SIG-M5 treated with dmso at 0.1 percent for 504 hours (cell line): ENCODE results near the gene SEMA4D.

Experiments used
- DNase-seq: peaks from one replicate; lab custom pipeline; 2025; ENCODE audit not compliant: unreplicated experiment; lab: John Stamatoyannopoulos, UW

The SEMA4D gene

GRCh38 chr9:89501311-89501898, 3.5 kb upstream of the SEMA4D start:
- DNase-seq, result no peak

- DNase-seq, result no peak
Measured at GRCh38 chr9:89500008-89500407, 2.1 kb upstream of the SEMA4D start.

GRCh38 chr9:89498852-89499480, 1.1 kb upstream of the SEMA4D start:
- DNase-seq, result peak; percentile 61

- DNase-seq, result no peak
Measured at GRCh38 chr9:89497257-89497963, 503 bp downstream of the SEMA4D start.

GRCh38 chr9:89496645-89497256, 1.2 kb downstream of the SEMA4D start:
- peak; percentile 2 for DNase-seq

- no peak for DNase-seq
Measured at GRCh38 chr9:89495824-89496560, 1.9 kb downstream of the SEMA4D start.

- peak; percentile 8 for DNase-seq
Measured at GRCh38 chr9:89494199-89494598, 3.7 kb downstream of the SEMA4D start.

- no peak for DNase-seq
Measured at GRCh38 chr9:89493671-89494070, 4.2 kb downstream of the SEMA4D start.

- DNase-seq, result no peak
Measured at GRCh38 chr9:89493181-89493580, 4.7 kb downstream of the SEMA4D start.

- no peak for DNase-seq
Measured at GRCh38 chr9:89492586-89492985, 5.3 kb downstream of the SEMA4D start.

GRCh38 chr9:89491694-89492093, 6.2 kb downstream of the SEMA4D start:
- no peak for DNase-seq

- no peak for DNase-seq
Measured at GRCh38 chr9:89489548-89490530, 8.1 kb downstream of the SEMA4D start.

- DNase-seq, result no peak
Measured at GRCh38 chr9:89488936-89489335, 9.0 kb downstream of the SEMA4D start.

GRCh38 chr9:89488131-89488530, 9.8 kb downstream of the SEMA4D start:
- no peak for DNase-seq

GRCh38 chr9:89486681-89487080, 11.2 kb downstream of the SEMA4D start:
- DNase-seq, result no peak

- no peak for DNase-seq
Measured at GRCh38 chr9:89484475-89485404, 13.2 kb downstream of the SEMA4D start.

GRCh38 chr9:89483592-89484474, 14.1 kb downstream of the SEMA4D start:
- no peak for DNase-seq

- DNase-seq, result no peak
Measured at GRCh38 chr9:89482901-89483361, 15.0 kb downstream of the SEMA4D start.
